Body of pancreas (tissue), 4 donors: Measurements from ENCODE around the gene EHBP1.

ENCODE experiments used
- POLR2A ChIP-seq, 3 donors: fragments of 450-650 bp; IDR thresholded peaks; one replicate each; pipeline ENCODE4 v1.6.1; 2016; ENCODE audit warnings: antibody characterized with exemption in 3 of 3, mild to moderate bottlenecking in 2 of 3
- TF ChIP-seq, protein P1 (sequence below), 7 experiments: fragments of 450-650 bp in 4 of 7; fragments of 200-600 bp in 3 of 7; sonication (generic) in 3 of 7; IDR thresholded peaks; one replicate each; pipeline ENCODE4 v1.5.1; 2016 to 2019; ENCODE audit warnings: antibody characterized with exemption in 7 of 7

- TF ChIP-seq POLR2A (IDR thresholded peaks at IDR 0.05): no peak
- TF ChIP-seq, protein P1, sequence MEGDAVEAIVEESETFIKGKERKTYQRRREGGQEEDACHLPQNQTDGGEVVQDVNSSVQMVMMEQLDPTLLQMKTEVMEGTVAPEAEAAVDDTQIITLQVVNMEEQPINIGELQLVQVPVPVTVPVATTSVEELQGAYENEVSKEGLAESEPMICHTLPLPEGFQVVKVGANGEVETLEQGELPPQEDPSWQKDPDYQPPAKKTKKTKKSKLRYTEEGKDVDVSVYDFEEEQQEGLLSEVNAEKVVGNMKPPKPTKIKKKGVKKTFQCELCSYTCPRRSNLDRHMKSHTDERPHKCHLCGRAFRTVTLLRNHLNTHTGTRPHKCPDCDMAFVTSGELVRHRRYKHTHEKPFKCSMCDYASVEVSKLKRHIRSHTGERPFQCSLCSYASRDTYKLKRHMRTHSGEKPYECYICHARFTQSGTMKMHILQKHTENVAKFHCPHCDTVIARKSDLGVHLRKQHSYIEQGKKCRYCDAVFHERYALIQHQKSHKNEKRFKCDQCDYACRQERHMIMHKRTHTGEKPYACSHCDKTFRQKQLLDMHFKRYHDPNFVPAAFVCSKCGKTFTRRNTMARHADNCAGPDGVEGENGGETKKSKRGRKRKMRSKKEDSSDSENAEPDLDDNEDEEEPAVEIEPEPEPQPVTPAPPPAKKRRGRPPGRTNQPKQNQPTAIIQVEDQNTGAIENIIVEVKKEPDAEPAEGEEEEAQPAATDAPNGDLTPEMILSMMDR (IDR thresholded peaks at IDR 0.05): no peak
These were observed 139.7 kb downstream of the EHBP1 start for GRCh38 chr2:62845256-62845655.
